ENCODE results near the gene NTN3. TPM values are rescaled to one million over a fixed set of nuclear protein-coding genes. Genes with fewer than 3 reads are reported as not detected.

The NTN3 gene
- total RNA-seq, 2 experiments from 2014 or later = not detected

GRCh38 chr16:2516391-2517240 is 45.5 kb downstream of the NTN3 start:
- ChIA-PET CTCF (interaction anchor here (1.8 kb wide), 1 partner anchor 43 kb away, joined by 3 read pairs; no protein-coding TSS in a partner anchor), POLR2A (no interaction called here)

- CTCF ChIA-PET = interaction anchor here (1.7 kb wide), 1 partner anchor 17 kb away, joined by 6 read pairs; no protein-coding TSS in a partner anchor
- POLR2A ChIA-PET = interaction anchor here (1.1 kb wide), 1 partner anchor 14 kb away, joined by 4 read pairs; no protein-coding TSS in a partner anchor
Measured at GRCh38 chr16:2517954-2518605, 47.0 kb downstream of the NTN3 start.

- POLR2A ChIA-PET = interaction anchor here (1.1 to 1.7 kb wide), 3 partner anchors 13 to 19 kb away, joined by 4 to 23 read pairs (median 7); partner anchors contain the start of gene PDPK1
- CTCF ChIA-PET = interaction anchor here (1.7 kb wide), 1 partner anchor 18 kb away, joined by 6 read pairs; no protein-coding TSS in a partner anchor
Measured at GRCh38 chr16:2518823-2519710, 48.0 kb downstream of the NTN3 start.

- CTCF ChIA-PET = no interaction called here
- POLR2A ChIA-PET = interaction anchor here (0.7 to 1.7 kb wide), 5 partner anchors 11 to 45 kb away, joined by 3 to 23 read pairs (median 7); partner anchors contain the start of genes CEMP1, PDPK1 and TBC1D24
Measured at GRCh38 chr16:2519711-2520080, 48.6 kb downstream of the NTN3 start.

GRCh38 chr16:2520097-2520783 is 49.1 kb downstream of the NTN3 start, which contains the start of gene AMDHD2:
Gene AMDHD2 (plus strand): TSS chr16:2520371. CDS start chr16:2520459, 88 bp downstream.
- CTCF ChIA-PET = interaction anchor here (1.0 to 1.2 kb wide), 2 partner anchors 11 to 19 kb away, joined by 3 to 5 read pairs; partner anchors contain the start of gene CEMP1

GRCh38 chr16:2520784-2521531 is 49.9 kb downstream of the NTN3 start:
- ChIA-PET CTCF (interaction anchor here (1.0 to 1.2 kb wide), 2 partner anchors 10 to 18 kb away, joined by 3 to 5 read pairs; partner anchors contain the start of gene CEMP1), POLR2A (interaction anchor here (0.6 to 1.7 kb wide), 4 partner anchors 10 to 1100 kb away, joined by 6 to 23 read pairs (median 10); partner anchors contain the start of genes CEMP1 and PDPK1)

More at GRCh38 chr16:2520097-2520783, 49.1 kb downstream of the NTN3 start, which contains the start of gene AMDHD2:
- POLR2A ChIA-PET = interaction anchor here (0.7 to 1.7 kb wide), 5 partner anchors 11 to 45 kb away, joined by 3 to 23 read pairs (median 7); partner anchors contain the start of genes CEMP1, PDPK1 and TBC1D24

Other genes starting within 250 kb of the NTN3 start
- gene E4F1, start 247.7 kb upstream of the NTN3 start, total RNA-seq = 10 to 100 TPM; 25.6 to 29.4 TPM
- 1 to 10 TPM; 1.3 to 1.4 TPM for gene DNASE1L2, start 234.9 kb upstream of the NTN3 start, total RNA-seq
- gene ECI1, start 219.7 kb upstream of the NTN3 start, total RNA-seq = 10 to 100 TPM; 35.6 to 36.6 TPM
- gene RNPS1, start 203.2 kb upstream of the NTN3 start, total RNA-seq = 100 to 1,000 TPM; 370 to 387 TPM
- gene ABCA3, start 130.6 kb upstream of the NTN3 start, total RNA-seq = 1 to 10 TPM; 6.9 to 7.4 TPM
- 10 to 100 TPM; 36.5 to 38.7 TPM for gene CCNF, start 41.9 kb upstream of the NTN3 start, total RNA-seq
- 10 to 100 TPM; 33.3 to 38.5 TPM for gene TEDC2, start 11.2 kb upstream of the NTN3 start, total RNA-seq
- 10 to 100 TPM; 36.1 to 38.2 TPM for gene TBC1D24, start 3.8 kb downstream of the NTN3 start, total RNA-seq
- gene ATP6V0C, start 42.7 kb downstream of the NTN3 start, total RNA-seq = 100 to 1,000 TPM; 147 to 148 TPM
- 10 to 100 TPM; 37.8 to 42.3 TPM for gene AMDHD2, start 49.1 kb downstream of the NTN3 start, total RNA-seq
- gene CEMP1, start 60.1 kb downstream of the NTN3 start, total RNA-seq = not detected
- gene PDPK1, start 66.7 kb downstream of the NTN3 start, total RNA-seq = 10 to 100 TPM; 47.9 to 49.2 TPM
- gene KCTD5, start 211.2 kb downstream of the NTN3 start, total RNA-seq = 10 to 100 TPM; 52.4 to 53.6 TPM
- 1 to 10 TPM; 1.3 to 1.4 TPM for gene PRSS27, start 248.9 kb downstream of the NTN3 start, total RNA-seq